Activated naive CD4-positive, alpha-beta T cell (primary cell): Measurements from ENCODE around the gene SSTR1.
"Not testable (repeated sequence)": the region's sequence is repeated elsewhere in the genome, so short reads cannot be mapped to it uniquely, and the experiment has no call there.

Experiments used
- DNase-seq, 4 experiments: peaks; one replicate each; lab custom pipeline; 2025; lab: John Stamatoyannopoulos, UW

SSTR1 gene, protein sequence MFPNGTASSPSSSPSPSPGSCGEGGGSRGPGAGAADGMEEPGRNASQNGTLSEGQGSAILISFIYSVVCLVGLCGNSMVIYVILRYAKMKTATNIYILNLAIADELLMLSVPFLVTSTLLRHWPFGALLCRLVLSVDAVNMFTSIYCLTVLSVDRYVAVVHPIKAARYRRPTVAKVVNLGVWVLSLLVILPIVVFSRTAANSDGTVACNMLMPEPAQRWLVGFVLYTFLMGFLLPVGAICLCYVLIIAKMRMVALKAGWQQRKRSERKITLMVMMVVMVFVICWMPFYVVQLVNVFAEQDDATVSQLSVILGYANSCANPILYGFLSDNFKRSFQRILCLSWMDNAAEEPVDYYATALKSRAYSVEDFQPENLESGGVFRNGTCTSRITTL

DNA sequence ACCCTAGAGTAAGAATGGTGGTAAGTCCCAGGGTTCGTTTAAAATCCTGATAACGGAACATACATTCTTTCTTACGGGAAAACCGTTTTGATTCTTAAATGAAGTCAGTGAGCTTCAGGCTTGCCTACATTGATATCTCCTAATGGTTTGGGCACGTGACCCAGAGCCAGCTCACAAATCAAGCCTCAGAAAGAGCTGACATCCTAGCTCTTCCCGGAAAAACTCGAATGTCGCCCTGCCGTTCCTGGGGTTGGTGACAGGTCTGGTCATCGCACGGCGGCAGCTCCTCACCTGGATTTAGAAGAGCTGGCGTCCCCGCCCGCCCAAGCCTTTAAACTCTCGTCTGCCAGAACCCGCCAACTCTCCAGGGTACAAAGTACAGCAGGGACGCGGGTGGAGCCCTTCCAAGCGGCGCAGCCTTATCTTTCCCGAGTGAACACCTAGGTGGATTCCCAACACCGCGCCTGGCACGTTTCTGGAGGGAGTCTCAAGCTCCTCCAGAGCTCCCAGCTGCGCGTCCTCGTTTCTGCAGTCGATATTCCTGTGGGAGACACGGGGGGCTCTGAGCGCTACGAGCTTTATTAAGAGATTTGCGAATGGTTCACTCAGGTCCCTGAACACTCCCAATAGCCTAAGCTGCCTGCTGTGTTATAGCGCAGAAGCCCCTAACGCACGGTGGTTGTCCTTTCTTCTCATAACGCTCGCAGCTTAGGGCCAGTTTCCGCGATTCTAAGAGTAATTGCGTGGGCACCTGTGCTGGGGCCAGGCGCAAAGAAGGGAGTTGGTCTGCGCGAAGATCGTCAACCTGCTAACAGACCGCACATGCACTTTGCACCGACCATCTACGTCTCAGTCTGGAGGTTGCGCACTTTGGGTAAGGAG lies at the start of gene SSTR1:
SSTR1 (plus strand) TSS at position 169 of the 882 bp plus-strand sequence. CDS start 1,486 bp downstream, outside the sequence.
- DNase-seq = no peak

DNA sequence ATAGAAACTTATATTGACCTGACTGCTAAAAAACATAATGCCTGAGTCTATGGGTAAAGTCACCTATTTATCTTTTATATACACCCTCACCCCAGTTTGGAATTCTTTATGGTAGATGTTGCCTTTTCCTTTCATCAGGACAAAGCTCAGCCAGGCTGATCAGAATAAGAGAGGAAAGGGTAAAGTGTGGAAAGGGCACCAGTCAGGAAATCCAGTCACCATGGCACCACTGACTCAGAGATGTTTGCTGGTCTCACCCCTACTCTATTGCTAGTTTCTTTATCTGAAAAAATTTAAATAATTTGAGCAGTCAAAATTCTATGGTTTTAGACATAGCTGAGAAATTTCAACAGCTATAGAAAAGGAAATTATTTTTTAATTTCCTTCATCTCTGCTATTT lies 49.2 kb upstream of the SSTR1 start:
- DNase-seq = no peak

- no peak for DNase-seq
Measured at GRCh38 chr14:38168416-38168815, 39.3 kb upstream of the SSTR1 start.

DNA sequence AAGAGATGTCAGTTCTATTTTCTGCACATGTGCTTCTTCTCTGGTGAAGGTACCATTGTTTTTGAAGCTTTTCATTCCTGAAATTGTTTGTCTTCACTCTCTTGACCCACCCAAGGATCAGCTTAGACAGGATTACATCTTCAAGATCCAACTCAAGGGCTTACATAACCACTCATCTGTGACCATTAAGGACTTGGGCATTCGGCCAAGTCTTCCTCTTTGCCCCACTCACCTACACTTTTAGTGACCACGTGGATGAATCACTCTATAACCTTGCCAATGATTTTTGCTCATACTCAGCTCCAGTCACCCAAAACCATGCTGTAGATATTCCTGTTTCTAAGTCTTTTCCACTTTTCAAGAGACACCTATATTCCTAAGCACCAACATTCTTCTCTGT lies 36.5 kb upstream of the SSTR1 start:
- DNase-seq = no peak

DNA sequence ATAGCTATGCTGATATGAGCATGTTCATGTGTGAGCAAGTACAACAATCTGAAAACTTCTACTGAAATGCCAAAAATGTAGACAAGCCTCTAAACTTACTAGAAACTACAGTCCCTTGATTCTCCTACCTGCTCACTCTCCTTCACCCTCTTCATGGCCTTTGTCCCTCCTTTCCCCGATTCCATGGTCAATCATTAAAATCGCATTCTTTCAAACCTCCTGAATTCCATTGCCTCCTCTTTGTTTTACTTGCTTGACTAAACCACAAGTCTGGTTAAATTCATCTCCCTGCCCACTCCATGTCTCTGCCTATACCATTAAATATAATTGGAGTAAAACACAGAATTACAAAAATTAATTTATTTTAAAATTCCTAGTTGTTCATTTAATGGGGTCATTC lies 33.0 kb upstream of the SSTR1 start:
- DNase-seq = no peak

GRCh38 chr14:38175658-38176057 lies 32.0 kb upstream of the SSTR1 start:
- no peak for DNase-seq

- no peak for DNase-seq
Measured at GRCh38 chr14:38176379-38176778, 31.3 kb upstream of the SSTR1 start.

GRCh38 chr14:38184132-38184531 lies 23.6 kb upstream of the SSTR1 start:
- no peak for DNase-seq

DNA sequence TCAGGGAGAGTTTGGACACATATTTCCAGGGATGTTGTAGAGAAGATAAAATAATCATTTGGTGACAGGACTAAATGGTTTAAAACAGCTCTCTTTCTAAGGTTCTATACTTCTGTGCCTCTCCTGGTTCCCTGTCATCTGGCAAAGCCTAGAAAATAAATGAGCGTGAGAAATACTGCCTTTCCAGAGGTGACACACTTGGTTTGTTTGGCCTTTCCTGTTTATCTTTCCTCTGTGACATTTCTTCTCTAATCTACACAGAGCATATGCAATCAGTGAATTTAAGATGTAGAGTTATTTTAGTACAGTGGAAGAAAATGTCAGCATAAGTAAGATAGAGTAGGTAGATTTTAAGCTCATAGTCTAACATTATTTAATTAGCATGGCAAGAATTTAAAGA lies 22.0 kb upstream of the SSTR1 start:
- DNase-seq = no peak

GRCh38 chr14:38186216-38186615 lies 21.5 kb upstream of the SSTR1 start:
- no peak for DNase-seq

DNA sequence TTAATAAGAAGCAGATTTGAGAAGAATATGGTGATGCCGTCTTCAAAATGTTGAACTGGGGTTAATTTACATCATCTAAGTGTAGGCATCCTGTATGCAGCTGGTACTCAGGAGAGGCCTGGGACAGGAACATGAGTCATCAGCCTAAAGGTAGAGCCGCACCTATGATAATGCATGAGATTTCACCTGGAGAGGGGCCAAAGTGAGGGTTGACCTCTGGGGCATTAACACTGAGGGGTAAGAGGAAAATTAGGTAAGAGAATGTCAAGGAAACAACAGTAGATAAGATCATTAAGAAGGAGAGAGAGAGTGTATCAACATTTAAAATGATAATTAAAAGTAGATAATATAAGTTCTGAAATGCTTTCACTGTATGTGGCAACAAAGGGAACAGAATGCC lies 20.2 kb upstream of the SSTR1 start:
- DNase-seq = no peak

DNA sequence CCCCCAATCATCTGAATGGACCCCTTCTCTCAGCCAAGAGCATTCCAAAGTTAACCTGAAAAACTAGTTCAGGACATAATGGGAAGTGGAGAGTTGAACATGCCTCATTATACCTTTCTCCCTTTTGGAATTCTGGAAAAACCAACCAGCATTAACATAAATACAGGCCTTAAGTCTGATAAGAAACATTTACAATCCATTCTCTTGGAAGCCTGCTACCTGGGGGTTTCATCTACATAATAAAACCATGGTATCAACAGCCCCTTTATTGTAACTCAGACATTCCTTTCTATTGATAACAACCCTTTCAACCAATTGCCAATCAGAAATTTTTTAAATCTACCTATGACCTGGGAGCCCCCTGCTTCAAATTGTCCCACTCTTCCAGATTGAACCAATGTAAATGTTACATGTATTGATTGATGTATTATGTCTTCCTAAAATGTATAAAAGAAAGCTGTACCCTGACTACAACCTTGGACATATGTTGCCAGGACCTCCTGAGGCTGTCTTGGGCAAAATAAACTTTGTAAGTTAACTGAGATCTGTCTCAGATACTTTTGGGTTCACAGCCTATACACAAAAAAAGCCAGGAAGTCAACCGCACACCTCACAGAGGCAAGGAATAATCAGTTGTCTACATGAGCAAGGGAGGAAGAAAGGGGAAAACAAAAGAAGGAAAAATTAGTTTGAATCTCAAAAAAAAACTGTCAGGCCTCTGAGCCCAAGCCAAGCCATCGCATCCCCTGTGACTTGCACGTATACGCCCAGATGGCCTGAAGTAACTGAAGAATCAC lies 17.6 kb upstream of the SSTR1 start:
- no peak for DNase-seq

DNA sequence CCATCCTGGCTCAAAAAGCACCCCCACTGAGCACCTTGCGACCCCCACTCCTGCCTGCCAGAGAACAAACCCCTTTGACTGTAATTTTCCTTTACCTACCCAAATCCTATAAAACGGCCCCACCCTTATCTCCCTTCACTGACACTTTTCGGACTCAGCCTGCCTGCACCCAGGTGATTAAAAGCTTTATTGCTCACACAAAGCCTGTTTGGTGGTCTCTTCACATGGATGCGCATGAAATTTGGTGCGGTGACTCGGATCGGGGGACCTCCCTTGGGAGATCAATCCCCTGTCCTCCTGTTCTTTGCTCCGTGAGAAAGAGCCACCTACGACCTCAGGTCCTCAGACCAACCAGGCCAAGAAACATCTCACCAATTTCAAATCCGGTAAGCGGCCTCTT lies 16.9 kb upstream of the SSTR1 start:
- DNase-seq = not testable (repeated sequence)

- DNase-seq = not testable (repeated sequence)
Measured at GRCh38 chr14:38191491-38191890, 16.2 kb upstream of the SSTR1 start.

DNA sequence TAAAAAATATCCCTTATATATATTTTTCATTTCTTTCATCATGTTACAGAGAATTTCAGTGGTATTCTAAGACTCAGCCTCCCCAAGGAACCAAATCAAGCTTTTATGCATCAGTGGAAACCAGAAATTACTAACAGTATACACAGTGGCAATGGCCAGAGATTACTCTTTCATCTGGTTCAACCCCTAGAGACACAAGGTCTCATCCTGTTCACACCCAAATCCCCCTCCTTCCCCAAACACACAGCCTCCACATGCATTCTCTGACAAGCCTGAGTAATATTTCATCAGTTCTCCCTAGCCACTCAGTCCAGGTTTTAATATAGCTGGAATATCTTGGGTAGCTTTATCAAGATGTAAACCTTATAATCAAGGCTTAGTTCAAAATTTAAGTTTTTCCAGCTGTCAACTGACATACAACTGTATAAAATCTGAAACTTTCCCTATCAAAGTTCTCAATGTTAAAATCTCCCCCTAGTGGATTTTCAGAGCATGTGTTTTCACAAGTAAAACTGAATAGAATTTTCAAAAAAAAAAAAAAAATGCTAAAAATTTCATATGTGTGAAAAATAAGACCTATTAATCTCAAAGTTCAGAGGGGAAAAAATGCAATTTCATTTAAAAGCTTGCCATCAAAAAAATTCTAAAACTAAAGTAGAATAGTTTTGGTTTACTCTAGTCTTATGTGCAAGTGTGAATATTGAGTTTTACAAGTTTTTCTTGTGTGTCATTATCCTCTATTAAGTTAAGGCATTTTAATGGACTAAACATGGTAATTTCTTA lies 10.5 kb upstream of the SSTR1 start:
- no peak for DNase-seq

GRCh38 chr14:38197784-38198335 lies 9.8 kb upstream of the SSTR1 start:
- no peak for DNase-seq

GRCh38 chr14:38198425-38198824 lies 9.3 kb upstream of the SSTR1 start:
- DNase-seq = no peak

- DNase-seq = no peak
Measured at GRCh38 chr14:38199076-38199475, 8.6 kb upstream of the SSTR1 start.

DNA sequence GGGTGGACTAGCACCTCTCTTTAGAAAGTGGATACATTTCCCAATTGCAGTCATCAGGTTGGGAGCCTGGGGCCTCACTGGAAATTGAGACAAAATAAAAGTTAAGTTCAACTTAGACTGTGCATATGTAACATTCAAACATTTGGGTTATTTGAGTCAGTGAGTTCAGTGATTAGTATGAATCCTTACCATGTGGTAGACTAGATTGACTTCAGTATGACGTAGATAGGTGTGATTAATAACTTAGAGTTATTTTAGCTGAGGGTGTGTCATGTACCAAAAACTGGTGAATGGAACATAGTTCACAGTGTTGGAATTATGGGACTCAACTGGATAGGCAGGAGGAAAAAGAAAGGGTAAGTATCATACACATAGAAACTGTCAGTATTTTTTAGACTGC lies 8.0 kb upstream of the SSTR1 start:
- DNase-seq = no peak

- no peak for DNase-seq
Measured at GRCh38 chr14:38201137-38201828, 6.4 kb upstream of the SSTR1 start.
